HUES48 (cell line): ENCODE measurements around the gene CRAMP1.

Experiments used
- H3K27ac ChIP-seq: one replicate; pipeline ENCODE4 v1.7.0; 2013; ENCODE audit warnings: low read depth, low read length, inconsistent platforms
- H3K27me3 ChIP-seq: 2 replicates; pipeline ENCODE4 v1.6.1; 2013; ENCODE audit warnings: mild to moderate bottlenecking, low read length; ENCODE audit not compliant: control insufficient read depth, insufficient read depth
- H3K36me3 ChIP-seq: 2 replicates; pipeline ENCODE4 v1.6.1; 2013; ENCODE audit warnings: low read length; ENCODE audit not compliant: control insufficient read depth, insufficient read depth
- H3K4me1 ChIP-seq: 2 replicates; pipeline ENCODE4 v1.6.1; 2013; ENCODE audit warnings: mild to moderate bottlenecking, low read length; ENCODE audit not compliant: control insufficient read depth, insufficient read depth
- H3K4me3 ChIP-seq: 2 replicates; pipeline ENCODE4 v1.5.1; 2013; ENCODE audit warnings: mild to moderate bottlenecking, low read depth, low read length
- H3K9ac ChIP-seq: 2 replicates; pipeline ENCODE4 v1.6.1; 2013; ENCODE audit warnings: mild to moderate bottlenecking, low read depth, low read length, moderate library complexity
- H3K9me3 ChIP-seq: 2 replicates; pipeline ENCODE4 v1.6.1; 2013; ENCODE audit warnings: low read length; ENCODE audit not compliant: control insufficient read depth, insufficient read depth

Gene CRAMP1

GRCh38 chr16:1643521-1643920, 31.4 kb downstream of the CRAMP1 start:
- no peaks in the 10 kb centered on the region for H3K4me1 ChIP-seq
- H3K9me3 ChIP-seq, result no peaks in the 10 kb centered on the region
- no peaks in the 10 kb centered on the region for H3K27me3 ChIP-seq
- H3K4me3 ChIP-seq, result no peak overlapping the region
- H3K9ac ChIP-seq, result no peak overlapping the region
- no peak overlapping the region for H3K27ac ChIP-seq
- peaks cover 83% of the 10 kb centered on the region for H3K36me3 ChIP-seq

- Histone ChIP-seq H3K4me3 (no peak overlapping the region), H3K4me1 (no peaks in the 10 kb centered on the region), H3K9me3 (no peaks in the 10 kb centered on the region), H3K27me3 (no peaks in the 10 kb centered on the region), H3K27ac (peak overlapping the region; percentile 81), H3K36me3 (peaks cover 66% of the 10 kb centered on the region), H3K9ac (no peak overlapping the region)
Observed at GRCh38 chr16:1645914-1646525, 33.9 kb downstream of the CRAMP1 start.

GRCh38 chr16:1647856-1648255, 35.7 kb downstream of the CRAMP1 start:
- Histone ChIP-seq H3K9ac (no peak overlapping the region), H3K27me3 (no peaks in the 10 kb centered on the region), H3K9me3 (no peaks in the 10 kb centered on the region), H3K4me1 (no peaks in the 10 kb centered on the region), H3K36me3 (peaks cover 65% of the 10 kb centered on the region), H3K27ac (no peak overlapping the region), H3K4me3 (no peak overlapping the region)

- H3K4me1 ChIP-seq, result no peaks in the 10 kb centered on the region
- H3K36me3 ChIP-seq, result peaks cover 65% of the 10 kb centered on the region
- H3K9ac ChIP-seq, result no peak overlapping the region
- H3K27ac ChIP-seq, result no peak overlapping the region
- H3K4me3 ChIP-seq, result no peak overlapping the region
- H3K9me3 ChIP-seq, result no peaks in the 10 kb centered on the region
- H3K27me3 ChIP-seq, result no peaks in the 10 kb centered on the region
Observed at GRCh38 chr16:1650131-1650530, 38.0 kb downstream of the CRAMP1 start.

GRCh38 chr16:1651094-1651973, 39.2 kb downstream of the CRAMP1 start:
- Histone ChIP-seq H3K27ac (no peak overlapping the region), H3K9me3 (no peaks in the 10 kb centered on the region), H3K4me3 (no peak overlapping the region), H3K9ac (no peak overlapping the region), H3K36me3 (peaks cover 64% of the 10 kb centered on the region), H3K27me3 (no peaks in the 10 kb centered on the region), H3K4me1 (no peaks in the 10 kb centered on the region)

GRCh38 chr16:1651974-1652312, 39.8 kb downstream of the CRAMP1 start:
- Histone ChIP-seq H3K27me3 (no peaks in the 10 kb centered on the region), H3K9ac (no peak overlapping the region)

GRCh38 chr16:1653023-1653422, 40.9 kb downstream of the CRAMP1 start:
- Histone ChIP-seq H3K9me3 (no peaks in the 10 kb centered on the region), H3K27ac (no peak overlapping the region), H3K9ac (no peak overlapping the region), H3K27me3 (no peaks in the 10 kb centered on the region), H3K36me3 (peaks cover 69% of the 10 kb centered on the region), H3K4me3 (no peak overlapping the region), H3K4me1 (no peaks in the 10 kb centered on the region)

More at GRCh38 chr16:1651974-1652312, 39.8 kb downstream of the CRAMP1 start:
- peaks cover 62% of the 10 kb centered on the region for H3K36me3 ChIP-seq
- H3K4me1 ChIP-seq, result no peaks in the 10 kb centered on the region
- H3K27ac ChIP-seq, result no peak overlapping the region
- no peaks in the 10 kb centered on the region for H3K9me3 ChIP-seq
- H3K4me3 ChIP-seq, result no peak overlapping the region

GRCh38 chr16:1654505-1655268, 42.5 kb downstream of the CRAMP1 start:
- Histone ChIP-seq H3K27me3 (no peaks in the 10 kb centered on the region), H3K9ac (no peak overlapping the region), H3K36me3 (peaks cover 76% of the 10 kb centered on the region), H3K4me1 (no peaks in the 10 kb centered on the region), H3K27ac (no peak overlapping the region), H3K9me3 (no peaks in the 10 kb centered on the region), H3K4me3 (no peak overlapping the region)

- H3K4me1 ChIP-seq, result no peaks in the 10 kb centered on the region
- no peak overlapping the region for H3K9ac ChIP-seq
- no peaks in the 10 kb centered on the region for H3K27me3 ChIP-seq
- H3K27ac ChIP-seq, result no peak overlapping the region
- peaks cover 82% of the 10 kb centered on the region for H3K36me3 ChIP-seq
- no peak overlapping the region for H3K4me3 ChIP-seq
- no peaks in the 10 kb centered on the region for H3K9me3 ChIP-seq
Observed at GRCh38 chr16:1655269-1655807, 43.2 kb downstream of the CRAMP1 start.

- H3K4me3 ChIP-seq, result no peak overlapping the region
- no peak overlapping the region for H3K9ac ChIP-seq
- H3K27ac ChIP-seq, result no peak overlapping the region
- H3K4me1 ChIP-seq, result no peaks in the 10 kb centered on the region
- peaks cover 80% of the 10 kb centered on the region for H3K36me3 ChIP-seq
- H3K9me3 ChIP-seq, result no peaks in the 10 kb centered on the region
- H3K27me3 ChIP-seq, result no peaks in the 10 kb centered on the region
Observed at GRCh38 chr16:1655909-1656807, 44.0 kb downstream of the CRAMP1 start.
